G401 (cell line): ENCODE data around the gene INHA. TPM values are rescaled to one million over a fixed set of nuclear protein-coding genes. Genes with fewer than 3 reads are reported as not detected.

Source experiments
- DNase-seq: peaks from one replicate; pipeline ENCODE4 v3.0.0-alpha.2; 2015; ENCODE audit warnings: low spot score
- in situ Hi-C: cut with HindIII; loops from 2 replicates; pipeline ENCODE4 v1.10.0; 2016; ENCODE audit warnings: low sequenced_read_pairs, mixed read lengths
- total RNA-seq: library from RNA; depleted of rRNA; stranded (reverse); fragments of >200 nt; shearing (Covaris generic); gene quantifications from 2 replicates; pipeline ENCODE4 v1.2.3, GENCODE V29; 2014

Gene INHA
- total RNA-seq, 1 experiment from 2014 or later, result 1.3 TPM

DNA sequence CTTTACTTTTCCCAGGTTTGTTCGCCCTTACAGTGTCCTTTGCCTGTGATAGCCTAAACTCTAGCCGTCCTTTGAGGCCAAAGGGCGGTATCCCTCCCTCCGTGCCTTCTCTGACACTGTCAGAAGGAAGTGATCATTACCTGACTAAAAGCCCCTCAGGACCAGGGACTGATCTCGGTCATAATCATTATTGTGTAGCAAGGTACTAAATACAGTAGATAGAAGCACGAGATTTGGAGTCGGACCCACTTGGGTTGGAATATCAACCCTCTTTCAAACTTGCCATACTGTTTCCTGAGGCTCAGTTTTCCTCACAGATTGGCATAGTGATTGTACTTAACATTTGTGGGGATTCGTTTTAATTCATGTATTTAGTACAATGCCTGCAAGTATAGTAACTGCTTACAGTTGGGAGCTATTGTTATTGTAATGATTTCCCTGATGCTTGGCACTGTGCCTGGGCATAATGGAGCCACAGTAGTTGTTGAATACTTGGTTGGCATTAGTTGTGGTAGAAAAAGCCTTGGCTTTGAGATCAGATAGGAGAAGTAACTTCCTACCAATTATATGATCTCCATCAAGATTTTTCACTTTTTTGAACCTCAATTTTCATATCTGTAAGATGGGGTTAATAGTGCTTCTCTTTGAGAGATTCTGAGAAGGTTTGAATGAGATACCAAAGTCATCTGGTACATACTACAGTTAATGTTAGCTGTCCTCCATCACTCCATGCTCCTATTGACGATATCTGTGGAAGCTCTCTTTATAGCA lies 26.4 kb downstream of the INHA start:
- in situ Hi-C loops, result no loop called here
- DNase-seq, result peak; percentile 6

DNA sequence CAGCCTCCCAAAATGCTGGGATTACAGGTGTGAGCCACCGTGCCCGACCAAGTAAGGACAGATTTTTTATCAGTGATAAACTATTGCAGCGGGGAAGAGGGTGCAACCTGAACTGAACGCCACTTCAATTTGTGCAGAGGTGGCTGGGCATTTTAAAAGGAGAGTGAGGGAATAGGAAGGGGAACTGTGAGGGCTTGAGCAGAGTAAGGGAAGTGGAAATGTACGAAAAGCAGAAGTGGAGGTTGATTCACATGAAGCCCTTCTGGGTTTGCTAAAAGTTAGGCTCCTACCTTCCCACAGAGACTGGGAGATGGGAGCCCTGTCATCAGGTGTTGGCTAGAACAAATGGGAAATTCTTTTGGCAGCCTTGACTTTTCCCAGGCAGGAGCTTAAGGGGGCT lies 31.7 kb downstream of the INHA start:
- no peak for DNase-seq
- in situ Hi-C loops, result no loop called here

DNA sequence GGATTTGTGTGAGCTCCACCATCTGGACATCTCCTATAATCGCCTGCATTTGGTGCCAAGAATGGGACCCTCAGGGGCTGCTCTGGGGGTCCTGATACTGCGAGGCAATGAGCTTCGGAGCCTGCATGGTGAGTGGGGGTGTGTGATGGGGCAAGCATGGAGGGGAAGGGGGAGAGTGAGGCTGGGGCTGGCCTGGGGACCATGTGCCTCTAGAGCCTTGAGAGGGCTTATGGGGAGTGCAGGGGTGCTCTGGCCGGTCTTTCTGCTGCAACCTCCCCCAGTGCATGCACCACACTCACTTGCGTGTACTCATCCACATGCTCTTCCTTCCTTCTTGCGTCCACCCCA lies 33.5 kb downstream of the INHA start:
- in situ Hi-C loops, result no loop called here
- no peak for DNase-seq

DNA sequence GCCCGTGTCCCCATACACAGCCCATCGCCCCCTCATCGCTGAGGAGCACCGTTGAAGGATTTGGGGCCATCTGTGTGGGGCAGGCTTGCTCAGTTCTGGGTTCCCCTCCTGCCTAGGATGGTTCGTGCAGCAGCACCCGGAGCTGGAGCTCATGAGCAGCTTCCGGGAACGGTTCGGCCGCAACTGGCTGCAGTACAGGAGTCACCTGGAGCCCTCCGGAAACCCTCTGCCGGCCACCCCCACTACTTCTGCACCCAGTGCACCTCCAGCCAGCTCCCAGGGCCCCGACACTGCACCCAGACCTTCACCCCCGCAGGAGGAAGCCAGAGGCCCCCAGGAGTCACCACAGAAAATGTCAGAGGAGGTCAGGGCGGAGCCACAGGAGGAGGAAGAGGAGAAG lies 35.8 kb downstream of the INHA start:
- DNase-seq, result no peak
- in situ Hi-C loops, result no loop called here

DNA sequence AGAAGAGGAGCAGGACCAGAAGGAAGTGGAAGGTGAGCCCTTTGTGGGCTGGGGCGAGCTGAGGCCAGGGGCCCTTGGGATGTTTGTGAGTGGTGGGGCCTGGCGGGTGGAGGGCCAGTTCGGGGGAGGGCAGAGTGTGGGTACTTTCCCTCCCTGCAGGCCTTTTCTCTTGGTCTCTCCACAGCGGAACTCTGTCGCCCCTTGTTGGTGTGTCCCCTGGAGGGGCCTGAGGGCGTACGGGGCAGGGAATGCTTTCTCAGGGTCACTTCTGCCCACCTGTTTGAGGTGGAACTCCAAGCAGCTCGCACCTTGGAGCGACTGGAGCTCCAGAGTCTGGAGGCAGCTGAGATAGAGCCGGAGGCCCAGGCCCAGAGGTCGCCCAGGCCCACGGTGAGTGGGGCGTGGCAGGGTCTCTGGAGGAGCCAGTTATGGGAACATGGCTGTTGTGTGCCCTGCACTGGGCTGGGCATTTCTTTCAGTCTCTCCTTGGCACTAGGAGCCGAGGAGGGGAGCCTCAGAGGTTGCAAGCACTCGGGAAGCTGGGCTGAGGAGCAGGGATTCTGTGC lies 36.4 kb downstream of the INHA start:
- in situ Hi-C loops, result no loop called here

DNA sequence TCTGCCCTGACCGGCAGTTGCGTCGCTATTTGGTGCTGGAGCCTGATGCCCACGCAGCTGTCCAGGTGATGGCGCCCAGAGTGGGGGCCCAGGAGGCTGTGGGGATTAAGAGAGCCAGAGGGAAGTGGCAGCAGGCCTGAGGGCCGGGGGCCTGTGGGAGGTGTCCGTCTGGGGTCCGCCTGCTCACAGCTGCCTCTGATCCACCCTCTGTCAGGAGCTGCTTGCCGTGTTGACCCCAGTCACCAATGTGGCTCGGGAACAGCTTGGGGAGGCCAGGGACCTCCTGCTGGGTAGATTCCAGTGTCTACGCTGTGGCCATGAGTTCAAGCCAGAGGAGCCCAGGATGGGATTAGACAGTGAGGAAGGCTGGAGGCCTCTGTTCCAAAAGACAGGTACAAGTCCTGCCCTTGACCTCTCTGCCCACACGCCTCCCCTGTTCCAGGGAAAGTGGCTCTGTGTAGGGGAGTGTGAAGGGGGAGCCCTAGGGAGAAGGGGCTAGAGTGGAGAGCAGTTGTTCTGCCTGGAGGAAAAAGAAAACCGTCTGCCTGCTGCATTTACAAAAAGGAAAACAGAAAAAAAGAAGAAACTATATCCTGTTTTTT lies 37.1 kb downstream of the INHA start:
- in situ Hi-C loops, result no loop called here
- no peak for DNase-seq

More for the DNA sequence above, 36.4 kb downstream of the INHA start:
- no peak for DNase-seq

DNA sequence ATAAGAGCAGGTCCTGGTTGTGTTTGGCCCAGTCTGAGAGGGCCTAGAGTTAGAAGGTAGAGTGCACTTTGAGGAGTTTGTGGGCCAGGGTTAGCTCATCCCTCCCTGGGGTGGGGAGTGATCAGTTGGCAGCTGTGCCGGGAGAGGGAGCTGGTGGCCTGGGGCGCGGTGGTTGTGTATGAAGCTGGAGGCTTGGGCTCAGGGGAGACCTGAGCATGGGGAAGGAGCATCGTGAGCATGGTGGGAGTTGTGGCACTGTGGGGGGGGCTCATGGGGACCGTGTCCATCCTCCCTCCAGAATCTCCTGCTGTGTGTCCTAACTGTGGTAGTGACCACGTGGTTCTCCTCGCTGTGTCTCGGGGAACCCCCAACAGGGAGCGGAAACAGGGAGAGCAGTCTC lies 39.2 kb downstream of the INHA start:
- in situ Hi-C loops, result no loop called here
- no peak for DNase-seq

DNA sequence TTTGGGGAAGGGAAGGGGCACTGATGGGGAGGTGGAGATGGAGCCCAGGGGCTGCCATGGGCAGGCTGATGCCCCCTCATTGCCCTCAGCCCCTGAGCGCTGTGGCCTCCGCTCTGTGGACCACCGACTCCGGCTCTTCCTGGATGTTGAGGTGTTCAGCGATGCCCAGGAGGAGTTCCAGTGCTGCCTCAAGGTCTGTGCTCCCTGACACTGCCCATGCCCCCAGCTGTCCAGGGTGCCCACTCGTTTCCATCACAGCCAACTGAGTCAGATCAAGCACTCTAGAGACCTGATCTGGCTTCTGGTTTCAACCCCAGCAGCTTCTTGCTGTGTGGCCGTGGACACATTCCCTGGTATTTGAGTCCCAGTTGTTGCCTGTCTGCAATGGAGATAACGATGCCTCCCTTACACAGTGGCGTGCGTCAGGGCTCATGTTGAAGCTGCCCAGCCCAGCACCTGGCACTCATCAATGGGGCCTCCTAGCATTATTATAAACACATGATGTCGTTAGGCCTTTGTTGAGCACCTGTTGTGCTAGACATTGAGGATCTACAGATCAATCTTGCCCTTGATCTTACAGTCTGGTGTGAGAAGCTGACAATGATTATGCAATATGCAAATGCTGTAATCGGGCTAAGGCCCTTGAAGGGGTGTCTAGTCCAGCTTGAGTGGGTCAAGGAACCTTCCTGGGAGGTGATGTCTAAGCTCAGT lies 39.9 kb downstream of the INHA start:
- no peak for DNase-seq
- in situ Hi-C loops, result no loop called here

DNA sequence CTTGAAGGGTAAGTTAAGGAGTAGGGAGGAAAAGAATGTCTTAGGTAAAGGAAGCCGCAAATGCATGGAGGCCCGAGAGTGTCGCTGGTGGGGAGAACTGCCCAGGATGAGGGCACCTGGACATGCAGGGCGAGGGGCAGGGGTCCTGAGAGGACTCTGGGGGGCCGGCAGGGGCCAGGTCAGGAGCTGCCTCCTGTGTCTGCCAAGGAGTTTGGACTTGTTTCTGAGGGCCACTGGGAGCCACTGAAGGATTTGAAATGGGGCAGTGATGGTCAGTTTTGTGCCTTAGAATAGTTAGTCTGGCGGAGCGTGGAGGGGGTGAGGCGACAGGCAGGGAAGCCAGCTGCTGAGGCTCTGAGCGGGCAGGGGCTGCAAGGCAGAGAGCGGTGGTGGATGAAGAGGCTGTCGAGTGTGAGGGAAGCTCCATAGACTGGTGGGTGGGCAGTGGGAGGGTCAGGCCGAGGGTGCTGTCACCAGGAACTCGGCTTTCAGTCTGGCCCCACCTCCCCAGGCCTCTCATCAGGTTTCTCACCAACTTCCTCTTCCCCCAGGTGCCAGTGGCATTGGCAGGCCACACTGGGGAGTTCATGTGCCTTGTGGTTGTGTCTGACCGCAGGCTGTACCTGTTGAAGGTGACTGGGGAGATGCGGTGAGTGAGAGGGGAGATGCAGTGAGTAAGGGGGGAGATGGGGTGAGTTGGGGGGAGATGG lies 40.6 kb downstream of the INHA start:
- no peak for DNase-seq
- in situ Hi-C loops, result no loop called here

DNA sequence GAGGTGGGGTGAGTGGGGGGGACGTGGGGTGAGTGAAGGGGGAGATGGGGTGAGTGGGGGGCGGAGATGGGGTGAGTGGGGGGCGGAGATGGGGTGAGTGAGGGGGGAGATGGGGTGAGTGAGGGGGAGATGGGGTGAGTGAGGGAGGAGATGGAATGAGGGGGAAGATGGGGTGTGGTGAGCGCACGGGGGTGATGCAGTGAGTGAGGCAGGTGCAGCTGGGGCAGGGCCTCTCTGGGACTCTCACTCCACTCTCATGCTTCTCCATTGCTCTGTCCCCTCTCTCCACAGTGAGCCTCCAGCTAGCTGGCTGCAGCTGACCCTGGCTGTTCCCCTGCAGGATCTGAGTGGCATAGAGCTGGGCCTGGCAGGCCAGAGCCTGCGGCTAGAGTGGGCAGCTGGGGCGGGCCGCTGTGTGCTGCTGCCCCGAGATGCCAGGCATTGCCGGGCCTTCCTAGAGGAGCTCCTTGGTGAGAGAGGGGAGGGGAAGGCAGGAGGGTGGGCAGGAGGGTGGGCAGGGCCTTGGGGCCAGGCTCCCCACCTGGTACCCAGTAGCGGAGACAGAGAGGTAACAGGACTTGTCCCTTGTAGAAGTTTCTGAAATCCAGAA lies 41.5 kb downstream of the INHA start:
- in situ Hi-C loops, result no loop called here
- DNase-seq, result no peak

DNA sequence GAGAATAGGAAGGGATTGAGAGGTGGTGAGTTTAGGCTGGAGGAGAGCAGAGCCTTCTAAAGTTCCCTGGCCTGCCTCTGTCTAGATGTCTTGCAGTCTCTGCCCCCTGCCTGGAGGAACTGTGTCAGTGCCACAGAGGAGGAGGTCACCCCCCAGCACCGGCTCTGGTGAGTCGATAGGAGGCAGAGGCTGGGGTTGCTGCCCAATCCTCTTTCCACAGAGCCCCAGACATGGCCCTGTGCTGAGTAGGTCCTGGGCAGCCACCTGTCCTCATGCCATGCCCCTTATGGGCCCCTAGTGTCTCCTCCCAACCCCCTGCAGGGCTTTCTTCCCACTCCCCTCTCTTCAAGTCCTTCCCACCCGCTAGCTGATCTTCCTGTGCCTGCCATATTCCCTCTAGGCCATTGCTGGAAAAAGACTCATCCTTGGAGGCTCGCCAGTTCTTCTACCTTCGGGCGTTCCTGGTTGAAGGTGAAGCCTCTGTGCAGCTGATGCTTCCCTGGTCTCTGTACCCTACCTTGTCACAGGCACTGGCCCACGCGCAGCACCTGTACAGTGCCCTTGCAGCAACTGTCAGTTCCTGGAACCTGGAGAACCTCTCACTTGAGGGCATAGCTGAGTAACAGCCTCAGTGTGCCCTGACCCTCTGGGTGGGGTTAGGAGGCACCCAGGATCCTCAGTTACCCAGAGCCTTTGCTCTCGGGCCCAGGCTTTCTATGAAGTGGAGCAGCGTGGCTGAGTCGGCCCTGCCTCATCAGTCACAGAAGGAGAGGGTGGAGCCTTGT lies 42.2 kb downstream of the INHA start:
- in situ Hi-C loops, result no loop called here

DNA sequence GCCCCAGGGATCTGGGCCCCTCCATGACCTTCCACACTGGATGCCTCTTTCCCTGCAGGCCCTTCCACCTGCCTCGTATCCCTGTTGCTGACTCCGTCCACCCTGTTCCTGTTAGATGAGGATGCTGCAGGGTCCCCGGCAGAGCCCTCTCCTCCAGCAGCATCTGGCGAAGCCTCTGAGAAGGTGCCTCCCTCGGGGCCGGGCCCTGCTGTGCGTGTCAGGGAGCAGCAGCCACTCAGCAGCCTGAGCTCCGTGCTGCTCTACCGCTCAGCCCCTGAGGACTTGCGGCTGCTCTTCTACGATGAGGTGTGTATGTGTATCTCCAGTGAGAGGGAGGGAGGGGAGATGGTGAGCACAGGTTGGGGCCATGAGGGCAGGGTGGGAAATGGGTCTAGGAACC lies 42.9 kb downstream of the INHA start:
- in situ Hi-C loops, result no loop called here
- DNase-seq, result no peak

More for the DNA sequence above, 42.2 kb downstream of the INHA start:
- DNase-seq, result no peak

DNA sequence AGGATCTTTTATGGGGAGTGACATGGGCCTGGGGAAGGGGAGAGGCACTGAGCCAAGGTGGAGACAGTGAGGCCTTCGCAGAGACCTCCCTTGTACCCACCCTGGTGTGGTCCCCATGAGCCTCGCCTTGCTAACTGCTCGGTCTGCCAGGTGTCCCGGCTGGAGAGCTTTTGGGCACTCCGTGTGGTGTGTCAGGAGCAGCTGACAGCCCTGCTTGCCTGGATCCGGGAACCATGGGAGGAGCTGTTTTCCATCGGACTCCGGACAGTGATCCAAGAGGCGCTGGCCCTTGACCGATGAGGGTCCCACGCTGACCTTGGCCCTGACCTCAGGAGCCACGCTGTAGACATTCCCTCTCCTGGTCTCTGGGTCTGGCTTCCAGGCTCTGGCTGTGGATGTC lies 43.8 kb downstream of the INHA start:
- in situ Hi-C loops, result no loop called here
- DNase-seq, result no peak

DNA sequence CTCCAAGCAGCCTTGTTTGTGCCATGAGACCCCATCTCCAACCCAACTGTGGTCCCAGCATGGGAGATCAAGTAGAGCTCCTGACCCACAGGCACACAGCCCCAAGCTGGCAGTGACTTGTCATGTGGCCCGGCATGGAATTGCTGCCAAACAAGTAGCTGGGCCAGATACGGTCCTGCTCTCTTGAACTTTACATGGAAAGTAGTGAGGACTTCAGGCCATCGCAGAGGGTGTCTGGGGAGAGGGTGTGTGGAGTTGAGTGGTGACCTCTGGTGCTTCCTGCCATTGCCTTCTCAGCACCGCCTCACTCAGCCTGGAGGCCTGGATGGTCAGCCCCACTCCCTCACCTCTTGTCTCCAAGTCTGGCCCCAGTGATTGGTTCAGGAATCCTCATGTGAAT lies 44.4 kb downstream of the INHA start:
- in situ Hi-C loops, result no loop called here
- DNase-seq, result no peak

DNA sequence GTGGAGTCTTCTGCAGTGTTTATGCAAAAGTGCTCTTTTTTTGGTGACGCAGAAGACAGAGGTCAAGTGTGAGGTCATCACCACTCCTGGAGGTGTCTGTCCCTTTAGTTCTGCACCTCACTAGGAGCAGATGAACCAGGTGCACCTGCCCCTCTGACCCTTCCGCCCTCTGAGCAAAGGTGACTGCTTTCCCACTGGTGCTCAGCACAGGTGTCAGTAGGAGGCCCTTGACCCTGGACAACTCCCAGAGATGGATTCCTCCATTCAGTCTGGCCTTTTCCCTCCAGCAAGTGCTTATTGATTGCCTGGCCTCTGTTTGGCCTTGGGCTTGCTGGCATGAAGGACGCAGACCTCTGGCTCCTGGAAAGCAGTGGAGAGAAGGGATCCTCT lies 46.6 kb downstream of the INHA start:
- no peak for DNase-seq
- in situ Hi-C loops, result no loop called here

DNA sequence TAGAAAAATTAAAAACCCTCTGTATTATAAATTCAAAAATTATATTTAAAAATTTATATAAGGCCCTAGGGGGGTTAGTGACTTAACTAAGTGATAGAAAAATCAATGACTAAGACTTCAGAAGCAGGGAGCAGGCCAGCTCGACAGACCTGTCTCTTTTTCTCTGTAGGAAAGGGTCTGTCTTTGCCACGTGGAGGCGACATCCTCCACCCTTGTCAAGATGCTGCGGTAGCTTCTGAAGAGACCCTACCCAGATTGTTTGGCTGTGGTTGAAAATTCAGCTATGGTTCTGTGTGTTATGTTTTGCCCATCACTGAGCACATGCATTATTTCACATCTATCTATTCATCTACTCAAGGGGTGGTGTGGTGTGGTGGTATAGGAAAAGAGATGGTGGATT lies 47.1 kb downstream of the INHA start:
- DNase-seq, result no peak
- in situ Hi-C loops, result no loop called here

DNA sequence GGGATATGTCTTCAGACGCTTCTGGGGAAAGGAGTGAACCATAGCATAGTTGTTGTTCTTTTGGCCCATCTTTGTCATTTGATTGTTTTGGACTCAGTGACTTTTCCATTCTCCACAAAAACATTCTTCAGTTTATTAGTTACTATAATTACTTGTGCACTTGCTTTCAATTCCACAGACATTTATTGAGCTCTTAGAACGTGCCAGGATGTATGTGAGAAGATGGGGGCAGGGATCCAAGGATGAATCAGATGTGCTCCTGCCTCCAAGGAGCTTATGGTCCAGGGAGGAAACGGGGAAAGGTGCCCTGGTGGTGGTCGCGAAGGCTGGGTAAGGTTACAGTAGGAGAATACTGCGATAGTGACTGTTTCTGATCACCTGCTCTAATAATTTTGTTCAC lies 48.4 kb downstream of the INHA start:
- DNase-seq, result no peak
- in situ Hi-C loops, result no loop called here

DNA sequence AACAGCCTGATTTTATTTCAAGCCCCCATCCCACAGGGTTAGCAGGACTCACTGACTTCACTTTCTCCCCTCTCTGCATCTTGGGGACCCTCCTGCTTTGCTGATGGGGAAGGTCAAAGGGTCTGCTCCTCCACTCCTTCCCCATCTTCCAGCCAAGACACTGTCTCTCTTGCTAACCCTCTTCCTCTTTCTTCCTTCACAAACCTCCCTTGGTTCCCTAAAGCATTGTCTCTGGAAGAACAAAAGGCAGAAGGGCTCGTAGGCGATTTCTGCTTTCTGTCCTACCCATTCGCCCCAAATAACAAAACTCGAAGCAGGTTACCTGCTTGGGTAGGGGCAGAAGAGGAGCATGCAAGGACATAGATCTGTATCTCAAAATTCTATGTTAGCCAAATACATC lies 49.8 kb downstream of the INHA start:
- DNase-seq, result no peak
- in situ Hi-C loops, result no loop called here

DNA sequence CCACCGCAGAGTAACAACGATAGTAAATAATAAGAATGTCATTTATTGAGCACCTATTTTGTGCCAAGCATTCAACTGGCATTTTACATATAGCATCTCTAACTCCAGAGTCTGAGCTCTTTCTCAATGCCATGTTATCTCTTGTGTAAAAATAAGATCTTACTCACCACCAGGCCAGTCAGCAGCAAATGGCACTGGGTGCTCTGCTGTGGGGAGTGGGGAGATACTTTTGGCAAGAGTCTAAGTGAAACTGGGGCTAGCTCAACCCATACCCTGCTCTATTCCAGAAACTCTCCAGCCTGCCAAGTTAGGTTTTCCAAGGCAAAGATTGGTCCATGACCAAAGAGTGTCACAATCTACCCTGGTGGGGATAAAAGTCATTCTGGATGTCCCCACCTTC lies 50.4 kb downstream of the INHA start:
- no peak for DNase-seq
- in situ Hi-C loops, result no loop called here
